AG04450 (cell line): ENCODE data around the gene TP53TG5. TPM values are rescaled to one million over a fixed set of nuclear protein-coding genes. Genes with fewer than 3 reads are reported as not detected.

ENCODE experiments used
- CTCF ChIA-PET: fragments of 300-600, 350-600 bp; formaldehyde crosslinking; extraction: SDS; loops from one replicate; lab custom pipeline; 2022; ENCODE audit warnings: antibody characterized with exemption, inconsistent platforms; lab: Charles Lee
- POLR2A ChIA-PET: fragments of 350-600 bp; formaldehyde crosslinking; extraction: SDS; loops from one replicate; lab custom pipeline; 2021; ENCODE audit warnings: antibody characterized with exemption, inconsistent platforms; lab: Yijun Ruan, JAX
- DNase-seq: peaks from one replicate; pipeline ENCODE4 v3.0.0-alpha.2; 2011; ENCODE audit warnings: low read depth, low spot score
- H3K27ac ChIP-seq: one replicate; pipeline ENCODE4 v1.5.1; 2012; ENCODE audit warnings: low read depth, low read length, control low read depth
- H3K27me3 ChIP-seq: one replicate; pipeline ENCODE4 v1.6.0; 2012; ENCODE audit warnings: low read length; ENCODE audit not compliant: control insufficient read depth, insufficient read depth
- H3K4me3 ChIP-seq: 2 replicates; pipeline ENCODE4 v1.5.1; 2011; ENCODE audit warnings: mild to moderate bottlenecking, low read depth, low read length, control low read depth
- H3K9me3 ChIP-seq: 2 replicates; pipeline ENCODE4 v1.5.1; 2012; ENCODE audit warnings: low read length; ENCODE audit not compliant: control insufficient read depth, insufficient read depth
- polyA plus RNA-seq: library from polyadenylated mRNA; depleted of rRNA; stranded (reverse); fragments of >200 nt; gene quantifications from 2 replicates; pipeline ENCODE4 v1.2.3, GENCODE V29; 2011
- TF ChIP-seq, protein P1 (sequence below): IDR thresholded peaks from 2 replicates; pipeline ENCODE4 v1.5.1; 2011; ENCODE audit warnings: low read depth, low read length, control low read depth, inconsistent platforms

Gene TP53TG5
- polyA plus RNA-seq, 1 experiment: not detected

DNA sequence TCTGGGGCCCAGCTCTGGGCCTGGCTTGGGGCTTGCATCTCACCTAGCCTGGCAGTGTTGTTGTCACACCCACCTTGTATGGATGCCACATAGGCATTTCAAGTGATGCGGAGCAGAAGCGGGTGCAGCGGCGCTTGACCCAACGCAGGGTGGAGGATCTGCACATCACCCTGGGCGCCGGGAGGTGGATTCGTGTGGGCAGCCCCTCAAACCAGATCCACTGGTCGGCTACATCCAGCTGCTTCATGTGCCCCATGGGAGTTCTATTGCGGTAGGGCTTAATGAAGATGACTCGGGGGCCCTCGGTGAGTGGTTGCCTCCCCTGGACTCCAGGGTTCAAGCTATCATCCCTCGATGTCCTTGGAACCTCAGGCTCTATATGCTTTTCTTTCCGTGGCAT lies 3.2 kb downstream of the TP53TG5 start:
- ChIA-PET POLR2A (no interaction called here), CTCF (interaction anchor here (1.3 to 9.9 kb wide), 6 partner anchors 12 to 396 kb away, joined by 5 to 194 read pairs (median 22); partner anchors contain the start of gene SYS1)
- no peak overlapping the region for H3K4me3 ChIP-seq
- no peak overlapping the region for H3K27ac ChIP-seq
- DNase-seq: no peak
- no peaks in the 10 kb centered on the region for H3K9me3 ChIP-seq
- TF ChIP-seq, protein P1, sequence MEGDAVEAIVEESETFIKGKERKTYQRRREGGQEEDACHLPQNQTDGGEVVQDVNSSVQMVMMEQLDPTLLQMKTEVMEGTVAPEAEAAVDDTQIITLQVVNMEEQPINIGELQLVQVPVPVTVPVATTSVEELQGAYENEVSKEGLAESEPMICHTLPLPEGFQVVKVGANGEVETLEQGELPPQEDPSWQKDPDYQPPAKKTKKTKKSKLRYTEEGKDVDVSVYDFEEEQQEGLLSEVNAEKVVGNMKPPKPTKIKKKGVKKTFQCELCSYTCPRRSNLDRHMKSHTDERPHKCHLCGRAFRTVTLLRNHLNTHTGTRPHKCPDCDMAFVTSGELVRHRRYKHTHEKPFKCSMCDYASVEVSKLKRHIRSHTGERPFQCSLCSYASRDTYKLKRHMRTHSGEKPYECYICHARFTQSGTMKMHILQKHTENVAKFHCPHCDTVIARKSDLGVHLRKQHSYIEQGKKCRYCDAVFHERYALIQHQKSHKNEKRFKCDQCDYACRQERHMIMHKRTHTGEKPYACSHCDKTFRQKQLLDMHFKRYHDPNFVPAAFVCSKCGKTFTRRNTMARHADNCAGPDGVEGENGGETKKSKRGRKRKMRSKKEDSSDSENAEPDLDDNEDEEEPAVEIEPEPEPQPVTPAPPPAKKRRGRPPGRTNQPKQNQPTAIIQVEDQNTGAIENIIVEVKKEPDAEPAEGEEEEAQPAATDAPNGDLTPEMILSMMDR: no peak
- no peaks in the 10 kb centered on the region for H3K27me3 ChIP-seq

DNA sequence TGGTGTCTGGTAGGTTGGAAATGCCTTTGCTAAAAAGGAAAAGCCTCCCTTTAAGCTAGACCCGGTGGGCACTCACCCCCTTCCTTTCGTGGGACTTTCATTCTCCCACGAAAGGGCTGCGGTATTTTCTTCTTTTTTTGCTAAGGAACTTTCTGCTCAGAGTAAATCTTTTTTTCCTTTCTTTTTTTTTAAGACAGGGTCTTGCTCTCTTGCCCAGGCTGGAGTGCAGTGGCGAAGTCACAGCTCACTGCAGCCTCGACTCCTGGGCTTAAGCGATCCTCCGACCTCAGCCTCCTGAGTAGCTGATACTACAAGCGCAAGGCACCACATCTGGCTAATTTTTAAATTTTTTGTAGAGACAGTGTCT lies 4.0 kb downstream of the TP53TG5 start:
- H3K4me3 ChIP-seq: peak overlapping the region; percentile 52

GRCh38 chr20:45373353-45374100 lies 4.6 kb downstream of the TP53TG5 start:
- ChIA-PET CTCF (interaction anchor here (0.5 to 9.9 kb wide), 42 partner anchors 9 to 1342 kb away, joined by 3 to 194 read pairs (median 6); partner anchors contain the start of genes DBNDD2, PIGT, SDC4 and SYS1), POLR2A (interaction anchor here (0.5 to 1.3 kb wide), 6 partner anchors 10 to 1929 kb away, joined by 3 to 8 read pairs (median 4); partner anchors contain the start of gene SYS1)
- Histone ChIP-seq H3K27me3 (no peaks in the 10 kb centered on the region), H3K27ac (no peak overlapping the region), H3K4me3 (peak overlapping the region; percentile 52), H3K9me3 (no peaks in the 10 kb centered on the region)
- DNase-seq: no peak
- TF ChIP-seq, protein P1: peak; percentile 88

More for the DNA sequence above, 4.0 kb downstream of the TP53TG5 start:
- Histone ChIP-seq H3K27ac (no peak overlapping the region), H3K27me3 (no peaks in the 10 kb centered on the region), H3K9me3 (no peaks in the 10 kb centered on the region)
- TF ChIP-seq, protein P1: no peak
- POLR2A ChIA-PET: interaction anchor here (0.6 to 1.3 kb wide), 4 partner anchors 11 to 30 kb away, joined by 3 to 8 read pairs (median 4); partner anchors contain the start of gene SYS1
- DNase-seq: no peak
- CTCF ChIA-PET: interaction anchor here (0.6 to 9.9 kb wide), 37 partner anchors 8 to 595 kb away, joined by 3 to 194 read pairs (median 6); partner anchors contain the start of genes DBNDD2, PIGT, SDC4 and SYS1

- Histone ChIP-seq H3K27ac (no peak overlapping the region), H3K9me3 (no peaks in the 10 kb centered on the region), H3K27me3 (no peaks in the 10 kb centered on the region), H3K4me3 (no peak overlapping the region; the same call in 1 of the 2 replicates)
- CTCF ChIA-PET: interaction anchor here (0.6 to 9.9 kb wide), 20 partner anchors 9 to 1343 kb away, joined by 3 to 194 read pairs (median 15); partner anchors contain the start of genes PIGT and SYS1
- no peak for DNase-seq
- TF ChIP-seq, protein P1: no peak
- POLR2A ChIA-PET: interaction anchor here (0.9 to 1.1 kb wide), 2 partner anchors 26 to 64 kb away, joined by 3 to 4 read pairs; no protein-coding TSS in a partner anchor
Measured at GRCh38 chr20:45372646-45373352, 5.3 kb downstream of the TP53TG5 start.
